ENCODE results near the gene TBCB. TPM values are rescaled to one million over a fixed set of nuclear protein-coding genes. Genes with fewer than 3 reads are reported as not detected.
A peak's percentile ranks its signal among the peaks of the same experiment; 100 is the strongest.
"Not testable (repeated sequence)": the region's sequence is repeated elsewhere in the genome, so short reads cannot be mapped to it uniquely, and the experiment has no call there.

TBCB gene
- total RNA-seq, 1 donor from 2014 or later = 373 TPM

DNA sequence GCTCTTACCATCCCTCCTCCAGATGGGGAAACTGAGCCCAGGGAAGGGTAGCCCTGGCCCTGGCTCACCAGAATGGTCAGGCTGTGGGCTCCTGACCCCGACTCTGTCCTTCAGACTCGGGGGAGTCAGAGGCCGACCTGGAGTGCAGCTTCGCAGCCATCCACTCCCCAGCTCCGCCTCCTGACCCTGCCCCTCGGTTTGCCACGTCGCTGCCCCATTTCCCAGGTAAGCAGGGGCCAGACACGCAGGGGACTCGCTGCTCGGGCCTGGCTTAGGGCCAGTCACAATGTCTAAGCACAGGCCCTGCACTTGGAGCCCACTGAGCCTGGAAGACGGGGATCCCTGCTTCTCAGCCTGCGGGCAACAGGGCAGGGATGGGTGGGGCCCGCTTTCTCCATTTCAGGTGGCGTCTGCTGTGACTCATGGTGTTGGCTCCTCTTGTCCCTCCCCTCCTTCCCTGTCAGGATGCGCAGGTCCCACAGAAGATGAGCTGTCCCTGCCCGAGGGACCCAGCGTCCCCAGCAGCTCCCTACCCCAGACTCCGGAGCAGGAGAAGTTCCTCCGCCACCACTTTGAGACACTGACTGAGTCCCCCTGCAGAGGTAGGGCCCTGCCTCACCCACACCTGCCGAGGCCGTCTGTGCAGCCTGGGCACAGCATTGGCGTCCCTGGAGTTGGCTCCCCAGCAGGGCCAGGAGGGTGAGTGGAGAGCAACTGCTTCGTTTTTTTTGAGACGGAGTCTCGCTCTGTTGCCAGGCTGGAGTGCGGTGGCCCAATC, 13.5 kb upstream of the TBCB start:
- no peak for DNase-seq

- DNase-seq = no peak
Measured at GRCh38 chr19:36103040-36103626, 12.1 kb upstream of the TBCB start.

GRCh38 chr19:36103842-36104552, 11.3 kb upstream of the TBCB start:
- DNase-seq = no peak

- no peak for DNase-seq
Measured at GRCh38 chr19:36106441-36106840, 8.8 kb upstream of the TBCB start.

DNA sequence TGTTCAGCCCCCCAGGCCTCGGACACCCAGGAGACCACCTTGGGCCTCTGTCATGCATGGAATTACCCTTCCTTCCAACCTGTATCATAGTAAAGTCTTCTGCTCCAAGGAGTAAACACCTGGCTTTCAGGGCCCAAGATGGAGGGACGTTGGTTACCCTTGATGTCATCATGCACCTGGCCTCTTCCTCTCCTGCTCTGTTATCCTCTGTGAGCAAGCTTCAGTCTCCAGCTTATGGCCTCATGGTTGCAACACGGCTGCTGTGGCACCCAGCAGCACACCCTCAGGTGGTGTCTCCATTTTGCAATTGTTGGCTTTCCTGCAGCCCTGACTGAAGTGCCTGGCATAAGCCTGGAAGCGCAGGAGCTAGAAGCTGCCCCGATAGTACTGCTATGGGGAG, 8.3 kb upstream of the TBCB start:
- no peak for DNase-seq

DNA sequence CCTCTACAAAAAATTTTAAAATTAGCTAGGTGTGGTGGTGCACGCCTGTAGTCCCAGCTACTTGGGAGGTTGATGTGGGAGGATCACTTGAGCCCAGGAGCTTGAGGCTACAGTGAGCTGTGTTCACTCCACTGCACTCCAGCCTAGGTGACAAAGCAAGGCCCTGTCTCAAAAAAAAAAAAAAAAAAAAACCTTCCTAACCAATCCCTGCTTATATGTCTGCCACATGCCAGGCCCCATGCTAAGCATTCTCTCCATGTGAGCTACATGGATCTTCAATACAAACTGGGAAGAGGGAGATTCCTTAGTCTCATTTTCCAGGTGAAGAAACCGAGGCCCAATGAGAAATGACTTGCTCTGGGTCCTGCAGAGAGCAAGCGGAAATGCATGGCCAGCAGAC, 6.6 kb upstream of the TBCB start:
- DNase-seq = no peak

GRCh38 chr19:36110487-36111199, 4.6 kb upstream of the TBCB start, which contains the start of gene OVOL3:
OVOL3 (plus strand) TSS chr19:36111143; CDS start chr19:36111203, 60 bp downstream.
- no peak for DNase-seq

DNA sequence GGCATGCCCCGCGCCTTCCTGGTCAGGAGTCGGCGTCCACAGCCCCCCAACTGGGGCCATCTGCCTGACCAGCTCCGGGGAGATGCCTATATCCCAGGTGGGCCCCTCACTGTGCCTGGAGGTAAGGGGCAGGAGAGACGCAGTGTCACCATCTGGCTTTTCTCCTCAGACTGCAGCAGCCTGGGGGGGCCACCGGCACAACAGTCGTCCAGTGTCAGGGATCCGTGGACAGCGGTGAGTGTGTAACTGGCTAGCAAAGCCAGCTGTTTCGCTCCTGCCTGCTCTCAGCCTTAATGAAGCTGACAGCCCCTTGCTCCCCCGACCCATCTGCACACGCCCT, 4.1 kb upstream of the TBCB start:
- DNase-seq = no peak

GRCh38 chr19:36112678-36113077, 2.6 kb upstream of the TBCB start:
- no peak for DNase-seq

GRCh38 chr19:36113425-36113824, 1.8 kb upstream of the TBCB start:
- DNase-seq = no peak

GRCh38 chr19:36113894-36114720, 1.2 kb upstream of the TBCB start:
- peak; percentile 50 for DNase-seq

DNA sequence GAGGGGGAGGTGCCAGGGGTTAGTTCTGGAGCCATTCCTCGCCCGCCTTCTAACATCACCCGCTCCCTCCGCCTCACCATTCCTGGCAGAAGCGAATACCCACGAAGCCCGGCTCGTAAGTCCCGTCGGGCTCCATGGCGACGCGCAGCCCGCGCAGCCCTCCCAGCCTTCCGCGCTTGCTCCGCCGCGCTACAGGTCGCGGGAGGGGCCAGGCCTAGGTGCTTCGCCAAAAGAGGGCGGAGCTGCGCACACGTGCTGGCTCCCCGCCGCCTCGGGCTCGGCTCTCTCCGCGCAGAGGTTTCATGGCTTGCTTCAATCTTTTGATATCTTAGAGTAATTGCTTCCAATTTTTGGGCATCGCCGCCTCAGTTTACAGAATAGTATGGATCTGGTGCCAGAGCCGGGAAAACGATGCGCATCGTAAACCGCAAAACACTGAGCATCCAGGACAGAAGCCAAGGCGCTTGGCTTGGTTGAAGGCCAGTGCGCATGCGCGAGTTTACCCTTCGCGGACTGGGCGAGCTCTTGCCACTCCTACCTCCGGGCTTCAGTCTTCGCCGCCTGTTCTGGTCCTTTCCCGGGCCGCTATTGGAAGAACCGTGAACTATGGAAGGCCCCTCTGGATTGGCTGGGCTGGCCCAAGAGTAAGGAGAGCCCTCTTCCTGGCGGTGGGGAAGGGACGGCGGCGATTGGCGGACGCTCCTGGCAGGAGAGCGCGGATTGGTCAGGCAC, 381 bp upstream of the TBCB start, which contains the start of gene POLR2I:
Gene POLR2I, minus strand, starts transcription at position 155 of the 732 bp plus-strand sequence. Its CDS starts 19 bp downstream, at position 136.
- DNase-seq = peak; percentile 100

DNA sequence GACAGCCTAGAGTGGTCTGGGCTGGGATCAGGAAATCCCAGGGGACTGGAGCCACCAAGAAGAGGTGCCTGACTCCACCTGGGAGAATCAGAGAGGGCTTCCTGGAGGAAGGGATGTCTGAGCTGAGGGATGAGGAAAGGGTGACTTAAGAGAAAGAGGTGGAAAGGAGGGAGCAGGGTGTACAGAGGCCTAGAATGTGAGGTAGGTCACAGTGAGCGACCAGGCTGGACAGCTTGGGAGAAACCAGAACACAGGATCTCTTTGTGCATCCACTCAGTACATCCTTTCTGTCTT, 1.0 kb downstream of the TBCB start:
- DNase-seq = no peak

GRCh38 chr19:36120092-36120983, 5.1 kb downstream of the TBCB start:
- DNase-seq = no peak

GRCh38 chr19:36120984-36121358, 5.7 kb downstream of the TBCB start:
- no peak for DNase-seq

GRCh38 chr19:36121486-36122124, 6.3 kb downstream of the TBCB start:
- DNase-seq = no peak

- no peak for DNase-seq
Measured at GRCh38 chr19:36125557-36125956, 10.3 kb downstream of the TBCB start.

GRCh38 chr19:36128392-36128736, 13.1 kb downstream of the TBCB start:
- no peak for DNase-seq

GRCh38 chr19:36131221-36131620, 16.0 kb downstream of the TBCB start:
- DNase-seq = not testable (repeated sequence)

DNA sequence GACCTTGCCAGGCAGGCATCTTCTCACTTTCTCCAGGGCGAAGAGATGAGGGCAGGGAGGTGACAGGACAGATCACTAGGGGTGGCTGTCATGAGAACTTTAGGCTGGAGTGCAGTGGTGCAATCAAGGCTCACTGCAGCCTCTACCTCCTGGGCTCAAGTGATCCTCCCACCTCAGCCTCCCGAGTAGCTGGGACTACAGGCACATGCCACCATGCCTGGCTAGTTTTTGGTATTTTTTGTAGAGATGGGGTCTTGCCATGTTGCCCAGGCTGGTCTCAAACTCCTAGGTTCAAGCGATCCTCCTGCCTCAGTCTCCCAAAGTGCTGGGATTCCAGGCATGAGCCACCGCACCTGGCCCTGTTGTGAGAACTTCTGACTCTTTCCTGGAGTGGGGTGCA, 19.6 kb downstream of the TBCB start:
- DNase-seq = not testable (repeated sequence)

Data from occipital lobe (tissue), 2 donors.